ENCODE measurements around the gene SHISA6.

DNA sequence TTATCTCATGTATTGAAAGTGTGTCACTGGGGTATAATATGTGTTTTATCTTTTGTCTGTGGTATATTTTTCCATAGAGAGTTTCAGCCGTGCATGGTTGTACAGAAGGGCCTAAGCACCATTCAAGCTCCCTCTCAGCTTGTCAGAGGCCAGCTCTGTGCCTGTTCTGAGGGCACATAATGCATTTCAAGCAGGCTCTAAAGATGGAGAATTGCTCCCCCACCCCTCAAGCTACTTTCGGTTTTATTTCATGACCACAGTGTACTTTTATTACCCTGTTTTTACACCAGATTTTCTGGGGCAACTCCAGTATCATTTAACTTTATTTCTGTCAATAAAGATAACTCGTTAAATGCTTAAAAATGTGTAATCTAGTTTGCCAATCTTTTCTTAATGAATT, 131.7 kb downstream of the SHISA6 start:
- TF ChIP-seq, protein P1, sequence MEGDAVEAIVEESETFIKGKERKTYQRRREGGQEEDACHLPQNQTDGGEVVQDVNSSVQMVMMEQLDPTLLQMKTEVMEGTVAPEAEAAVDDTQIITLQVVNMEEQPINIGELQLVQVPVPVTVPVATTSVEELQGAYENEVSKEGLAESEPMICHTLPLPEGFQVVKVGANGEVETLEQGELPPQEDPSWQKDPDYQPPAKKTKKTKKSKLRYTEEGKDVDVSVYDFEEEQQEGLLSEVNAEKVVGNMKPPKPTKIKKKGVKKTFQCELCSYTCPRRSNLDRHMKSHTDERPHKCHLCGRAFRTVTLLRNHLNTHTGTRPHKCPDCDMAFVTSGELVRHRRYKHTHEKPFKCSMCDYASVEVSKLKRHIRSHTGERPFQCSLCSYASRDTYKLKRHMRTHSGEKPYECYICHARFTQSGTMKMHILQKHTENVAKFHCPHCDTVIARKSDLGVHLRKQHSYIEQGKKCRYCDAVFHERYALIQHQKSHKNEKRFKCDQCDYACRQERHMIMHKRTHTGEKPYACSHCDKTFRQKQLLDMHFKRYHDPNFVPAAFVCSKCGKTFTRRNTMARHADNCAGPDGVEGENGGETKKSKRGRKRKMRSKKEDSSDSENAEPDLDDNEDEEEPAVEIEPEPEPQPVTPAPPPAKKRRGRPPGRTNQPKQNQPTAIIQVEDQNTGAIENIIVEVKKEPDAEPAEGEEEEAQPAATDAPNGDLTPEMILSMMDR (IDR thresholded peaks at IDR 0.05): no peak
- no peak for TF ChIP-seq EZH2 (IDR thresholded peaks at IDR 0.05; ENCODE audit: borderline replicate concordance, insufficient read depth, low read depth, low read length, poor library complexity, severe bottlenecking)

Data from B cell (primary cell).